ENCODE data around the gene ZMIZ1.

GRCh38 chr10:79142064-79142491 is 73.3 kb downstream of the ZMIZ1 start:
- TF ChIP-seq POLR2A (IDR thresholded peaks at IDR 0.05; ENCODE audit: low read length) (no peak), CBX8 (IDR thresholded peaks at IDR 0.05) (no peak), RFX5 (IDR thresholded peaks at IDR 0.05) (no peak), ZFP36 (IDR thresholded peaks at IDR 0.05; ENCODE audit: borderline replicate concordance, partially characterized antibody) (no peak), EP300 (IDR thresholded peaks at IDR 0.05) (no peak), POLR2AphosphoS2 (conservative IDR thresholded peaks at IDR 0.05; ENCODE audit: low read length) (no peak), TP53 (CRISPR knock-in tag; IDR thresholded peaks at IDR 0.05) (no peak)
- TF ChIP-seq, protein P1, sequence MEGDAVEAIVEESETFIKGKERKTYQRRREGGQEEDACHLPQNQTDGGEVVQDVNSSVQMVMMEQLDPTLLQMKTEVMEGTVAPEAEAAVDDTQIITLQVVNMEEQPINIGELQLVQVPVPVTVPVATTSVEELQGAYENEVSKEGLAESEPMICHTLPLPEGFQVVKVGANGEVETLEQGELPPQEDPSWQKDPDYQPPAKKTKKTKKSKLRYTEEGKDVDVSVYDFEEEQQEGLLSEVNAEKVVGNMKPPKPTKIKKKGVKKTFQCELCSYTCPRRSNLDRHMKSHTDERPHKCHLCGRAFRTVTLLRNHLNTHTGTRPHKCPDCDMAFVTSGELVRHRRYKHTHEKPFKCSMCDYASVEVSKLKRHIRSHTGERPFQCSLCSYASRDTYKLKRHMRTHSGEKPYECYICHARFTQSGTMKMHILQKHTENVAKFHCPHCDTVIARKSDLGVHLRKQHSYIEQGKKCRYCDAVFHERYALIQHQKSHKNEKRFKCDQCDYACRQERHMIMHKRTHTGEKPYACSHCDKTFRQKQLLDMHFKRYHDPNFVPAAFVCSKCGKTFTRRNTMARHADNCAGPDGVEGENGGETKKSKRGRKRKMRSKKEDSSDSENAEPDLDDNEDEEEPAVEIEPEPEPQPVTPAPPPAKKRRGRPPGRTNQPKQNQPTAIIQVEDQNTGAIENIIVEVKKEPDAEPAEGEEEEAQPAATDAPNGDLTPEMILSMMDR (IDR thresholded peaks at IDR 0.05) = no peak
